H1 (cell line): ENCODE measurements around the gene CCL17. TPM values are rescaled to one million over a fixed set of nuclear protein-coding genes. Genes with fewer than 3 reads are reported as not detected.

Source experiments
- CTCF ChIA-PET: fragments of 300-600 bp; sonication (Branson Sonifier 250); formaldehyde crosslinking; loops from one replicate; lab custom pipeline; 2021; ENCODE audit not compliant: partially characterized antibody; lab: Charles Lee
- POLR2A ChIA-PET: fragments of 300-600 bp; sonication (Branson Sonifier 250); formaldehyde crosslinking; loops from one replicate; lab custom pipeline; 2021; ENCODE audit warnings: inconsistent platforms; ENCODE audit not compliant: partially characterized antibody; lab: Charles Lee
- DNase-seq, 2 experiments: peaks; one replicate each; pipeline versions ENCODE4 v3.0.0 to v3.0.0-alpha.2; 2010 to 2022; ENCODE audit warnings: low spot score in 2 of 2, low read depth in 1 of 2, mixed read lengths in 1 of 2
- FAIRE-seq: peaks from 2 replicates; lab custom pipeline; 2011; peaks lifted over from hg19 to GRCh38; lab: Jason Lieb, UNC
- H2AFZ ChIP-seq: 2 replicates; pipeline ENCODE4 v1.8.1; 2012; ENCODE audit warnings: low read length, inconsistent platforms
- H2AK5ac ChIP-seq: 2 replicates; pipeline ENCODE4 v1.6.1; 2013; ENCODE audit warnings: low read depth, low read length
- H2BK120ac ChIP-seq: replicated peaks from 2 replicates; pipeline ENCODE3; 2013; ENCODE audit warnings: low read depth, low read length, inconsistent platforms
- H2BK12ac ChIP-seq: 2 replicates; pipeline ENCODE4 v1.6.1; 2013; ENCODE audit warnings: low read depth, low read length
- H2BK15ac ChIP-seq: 2 replicates; pipeline ENCODE4 v1.6.1; 2013; ENCODE audit warnings: low read length
- H2BK20ac ChIP-seq: 2 replicates; pipeline ENCODE4 v1.6.1; 2013; ENCODE audit warnings: low read length
- H2BK5ac ChIP-seq: 2 replicates; pipeline ENCODE4 v1.6.1; 2013; ENCODE audit warnings: low read depth, low read length
- H3K14ac ChIP-seq: 2 replicates; pipeline ENCODE4 v1.6.1; 2013; ENCODE audit warnings: inconsistent platforms; ENCODE audit not compliant: insufficient read length
- H3K18ac ChIP-seq: 2 replicates; pipeline ENCODE4 v1.6.1; 2013; ENCODE audit warnings: low read length; ENCODE audit errors: extremely low read depth
- H3K23ac ChIP-seq: 2 replicates; pipeline ENCODE4 v1.6.1; 2013; ENCODE audit warnings: inconsistent platforms; ENCODE audit not compliant: insufficient read length
- H3K23me2 ChIP-seq: 2 replicates; pipeline ENCODE4 v1.6.1; 2013; ENCODE audit warnings: low read depth, low read length
- H3K27ac ChIP-seq: 2 replicates; pipeline ENCODE4 v1.6.1; 2011; ENCODE audit warnings: low read depth, low read length, inconsistent platforms
- H3K27me3 ChIP-seq, 4 experiments: replicated peaks in 1 of 4; 1 replicate in 1 of 4; 2 replicates in 3 of 4; pipeline versions ENCODE4 v1.6.1 to v1.8.1; 2011 to 2013; ENCODE audit warnings: low read length in 3 of 4, mild to moderate bottlenecking in 3 of 4, inconsistent platforms in 2 of 4, mixed read lengths in 2 of 4, moderate library complexity in 1 of 4; ENCODE audit not compliant: control insufficient read depth in 3 of 4, insufficient read depth in 3 of 4; ENCODE audit errors: extremely low read depth in 1 of 4
- H3K36me3 ChIP-seq, 4 experiments: 2 replicates each; pipeline versions ENCODE4 v1.6.1 to v1.8.1; 2011 to 2013; ENCODE audit warnings: mild to moderate bottlenecking in 4 of 4, low read length in 3 of 4, moderate library complexity in 2 of 4, control low read depth in 1 of 4, inconsistent platforms in 1 of 4; ENCODE audit not compliant: insufficient read depth in 4 of 4, control insufficient read depth in 2 of 4
- H3K4ac ChIP-seq: replicated peaks from 2 replicates; pipeline ENCODE3; 2013; ENCODE audit warnings: low read length, low read depth, mixed read lengths, inconsistent platforms; ENCODE audit not compliant: insufficient read length
- H3K4me1 ChIP-seq, 4 experiments: replicated peaks in 1 of 4; 1 replicate in 1 of 4; 2 replicates in 3 of 4; pipeline versions ENCODE4 v1.6.1 to v1.8.1; 2011 to 2013; ENCODE audit warnings: low read length in 3 of 4, inconsistent platforms in 2 of 4, mixed read lengths in 1 of 4; ENCODE audit not compliant: insufficient read depth in 4 of 4, control insufficient read depth in 3 of 4
- H3K4me2 ChIP-seq, 2 experiments: 2 replicates each; pipeline versions ENCODE4 v1.6.1 to v1.8.1; 2011 to 2013; ENCODE audit warnings: low read depth in 2 of 2, low read length in 2 of 2, control low read depth in 1 of 2, inconsistent platforms in 1 of 2, mild to moderate bottlenecking in 1 of 2; ENCODE audit not compliant: insufficient read depth in 1 of 2
- H3K4me3 ChIP-seq, 4 experiments: fragments of 200-600, 300-600 bp in 1 of 4; sonication (generic), shearing (Covaris generic), sonication (Bioruptor Twin) in 1 of 4; 2 replicates each; pipeline versions ENCODE4 v1.5.1 to v1.8.1; 2011 to 2016; ENCODE audit warnings: low read length in 4 of 4, low read depth in 3 of 4, control low read depth in 2 of 4, inconsistent platforms in 2 of 4, mild to moderate bottlenecking in 2 of 4, mixed read lengths in 1 of 4, moderate library complexity in 1 of 4; ENCODE audit not compliant: insufficient read depth in 2 of 4; ENCODE audit errors: extremely low read depth in 1 of 4
- H3K56ac ChIP-seq: replicated peaks from 2 replicates; pipeline ENCODE3; 2013; ENCODE audit warnings: low read depth, mild to moderate bottlenecking, mixed read lengths, low read length, inconsistent platforms; ENCODE audit not compliant: insufficient read length
- H3K79me1 ChIP-seq: 2 replicates; pipeline ENCODE4 v1.6.1; 2013; ENCODE audit warnings: low read depth, low read length, control low read depth
- H3K79me2 ChIP-seq, 2 experiments: 2 replicates each; pipeline versions ENCODE4 v1.6.1 to v1.8.1; 2012 to 2013; ENCODE audit warnings: low read length in 2 of 2, mild to moderate bottlenecking in 2 of 2, inconsistent platforms in 1 of 2; ENCODE audit not compliant: insufficient read depth in 2 of 2, control insufficient read depth in 1 of 2
- H3K9ac ChIP-seq, 4 experiments: replicated peaks in 1 of 4; 1 replicate in 1 of 4; 2 replicates in 3 of 4; pipeline versions ENCODE4 v1.6.1 to v1.8.1; 2011 to 2013; ENCODE audit warnings: low read depth in 3 of 4, low read length in 3 of 4, control low read depth in 2 of 4, mild to moderate bottlenecking in 2 of 4, moderate library complexity in 2 of 4, inconsistent platforms in 1 of 4; ENCODE audit errors: extremely low read depth in 1 of 4
- H3K9me3 ChIP-seq, 2 experiments: 2 replicates each; pipeline versions ENCODE4 v1.6.1 to v1.8.1; 2012 to 2013; ENCODE audit warnings: mild to moderate bottlenecking in 2 of 2, moderate library complexity in 2 of 2, control low read depth in 1 of 2, inconsistent platforms in 1 of 2, low read depth in 1 of 2, low read length in 1 of 2, mixed read lengths in 1 of 2; ENCODE audit not compliant: insufficient read depth in 2 of 2
- H4K20me1 ChIP-seq, 2 experiments: replicated peaks in 1 of 2; 2 replicates each; pipeline versions ENCODE3 to v1.8.1; 2011 to 2013; ENCODE audit warnings: inconsistent platforms in 2 of 2, low read length in 2 of 2, mild to moderate bottlenecking in 1 of 2; ENCODE audit not compliant: insufficient read depth in 2 of 2, control insufficient read depth in 1 of 2
- H4K5ac ChIP-seq: 2 replicates; pipeline ENCODE4 v1.6.1; 2013; ENCODE audit warnings: low read length, low read depth, mixed read lengths, inconsistent platforms; ENCODE audit not compliant: insufficient read length
- H4K8ac ChIP-seq: 2 replicates; pipeline ENCODE4 v1.8.0; 2013; ENCODE audit warnings: mild to moderate bottlenecking, moderate library complexity, low read length, inconsistent platforms; ENCODE audit not compliant: insufficient read depth; ENCODE audit errors: extremely low read depth
- H4K91ac ChIP-seq: replicated peaks from 2 replicates; pipeline ENCODE3; 2013; ENCODE audit warnings: low read length, mixed read lengths, inconsistent platforms; ENCODE audit not compliant: insufficient read length
- ATF2 ChIP-seq: IDR thresholded peaks from 2 replicates; pipeline ENCODE4 v1.6.1; 2012; ENCODE audit warnings: low read length, inconsistent platforms
- CHD1 ChIP-seq: IDR thresholded peaks from 2 replicates; pipeline ENCODE4 v1.6.1; 2012; ENCODE audit warnings: low read depth, low read length, improper control_type of control experiment
- EP300 ChIP-seq, 2 experiments: IDR thresholded peaks; 1 replicate in 1 of 2; 2 replicates in 1 of 2; pipeline ENCODE4 v1.6.1; 2011 to 2012; ENCODE audit warnings: low read depth in 2 of 2, low read length in 2 of 2, mild to moderate bottlenecking in 2 of 2, borderline replicate concordance in 1 of 2, inconsistent platforms in 1 of 2, moderate library complexity in 1 of 2
- HDAC6 ChIP-seq: IDR thresholded peaks from one replicate; pipeline ENCODE4 v1.7.1; 2012; ENCODE audit warnings: low read depth, mild to moderate bottlenecking, inconsistent platforms, low read length, moderate library complexity
- KDM1A ChIP-seq: fragments of 200-600, 300-600 bp; sonication (generic); IDR thresholded peaks from 2 replicates; pipeline ENCODE4 v1.7.1; 2016; ENCODE audit warnings: mild to moderate bottlenecking, low read length, borderline replicate concordance
- MAFK ChIP-seq: IDR thresholded peaks from 2 replicates; pipeline ENCODE4 v1.6.1; 2012; ENCODE audit warnings: low read depth, mild to moderate bottlenecking, improper control_type of control experiment, low read length
- POLR2A ChIP-seq, 2 experiments: IDR thresholded peaks; 1 replicate in 1 of 2; 2 replicates in 1 of 2; pipeline ENCODE4 v1.6.1; 2011; ENCODE audit warnings: low read depth in 2 of 2, low read length in 2 of 2, mild to moderate bottlenecking in 2 of 2; ENCODE audit errors: control extremely low read depth in 1 of 2
- POU5F1 ChIP-seq: IDR thresholded peaks from 2 replicates; pipeline ENCODE4 v1.6.1; 2011; ENCODE audit warnings: low read depth, mild to moderate bottlenecking, low read length, moderate library complexity
- TAF7 ChIP-seq: optimal IDR thresholded peaks from 2 replicates; pipeline ENCODE3; 2011; ENCODE audit warnings: low read depth, mild to moderate bottlenecking, inconsistent platforms, low read length, moderate library complexity, borderline replicate concordance
- TBP ChIP-seq: IDR thresholded peaks from 2 replicates; pipeline ENCODE4 v1.6.1; 2011; ENCODE audit warnings: low read depth, low read length, improper control_type of control experiment
- TCF12 ChIP-seq: IDR thresholded peaks from 2 replicates; pipeline ENCODE4 v1.6.1; 2011; ENCODE audit warnings: low read depth, mild to moderate bottlenecking, low read length
- WGBS, 2 experiments: shearing (Covaris generic) in 1 of 2; methylation state at CpG; one replicate each; pipeline versions ENCODE4 v1.1.6 to v1.1.7; 2013 to 2015; ENCODE audit warnings: low lambda C conversion rate in 2 of 2, mixed read lengths in 2 of 2, inconsistent platforms in 1 of 2, low coverage in 1 of 2, missing lambda C conversion rate in 1 of 2; ENCODE audit not compliant: insufficient replicate concordance in 2 of 2, insufficient coverage in 1 of 2, insufficient read length in 1 of 2; ENCODE audit errors: extremely low coverage in 1 of 2, missing lambda C conversion rate in 1 of 2; 5-methylcytosine and 5-hydroxymethylcytosine counted together
- polyA plus RNA-seq, 7 experiments: library from polyadenylated mRNA; depleted of rRNA in 3 of 7; stranded (reverse) in 5 of 7; unstranded in 2 of 7; fragments of >200 nt in 5 of 7; fragments of 200-250 nt in 2 of 7; gene quantifications; 1 replicate in 5 of 7; 2 replicates in 1 of 7; 4 replicates in 1 of 7; pipeline versions ENCODE4 v1.2.1 to v1.2.3, GENCODE V29; 2011 to 2013; ENCODE audit warnings: missing spikeins in 2 of 7, mixed read lengths in 2 of 7
- total RNA-seq: library from RNA; stranded (reverse); fragmentation: NEBNext Ultra II Directional; extraction: Animal tissue kit (Norgen Biotek cat#: 25700); gene quantifications from 2 replicates; pipeline ENCODE4 v1.2.1, GENCODE V29; 2021
- TF ChIP-seq, protein P1 (sequence below): IDR thresholded peaks from 2 replicates; pipeline ENCODE4 v1.6.1; 2011; ENCODE audit warnings: low read length, improper control_type of control experiment

Gene CCL17
- total and polyA plus RNA-seq, 2 of the 8 experiments (the other 6 are each of a cell fraction or from before 2014, with no cell fraction given) = not detected

DNA sequence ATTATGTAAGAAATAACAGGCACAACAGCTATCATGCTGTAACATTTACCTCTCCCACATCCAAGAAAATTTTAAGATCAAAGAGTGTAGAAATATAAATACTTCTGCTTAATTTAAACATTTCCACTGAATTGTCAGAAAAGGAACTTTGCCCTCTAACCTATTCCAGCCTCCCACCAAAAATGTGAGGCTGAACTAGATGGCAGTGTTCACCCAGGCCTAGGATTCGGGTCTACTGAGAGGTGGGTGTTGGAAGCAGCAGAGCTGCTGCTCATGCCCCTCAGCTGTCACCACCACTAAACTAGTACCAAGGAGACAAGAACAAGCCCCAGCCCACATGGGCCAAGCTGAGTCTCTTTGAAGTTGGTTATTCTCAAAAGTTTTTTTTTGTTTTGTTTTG lies 31.3 kb downstream of the CCL17 start:
- H2AK5ac ChIP-seq = no peak overlapping the region
- no peaks in the 10 kb centered on the region for H3K79me2 ChIP-seq
- no peak overlapping the region for H2AFZ ChIP-seq
- H2BK12ac ChIP-seq = no peak overlapping the region
- H3K27me3 ChIP-seq = no peaks in the 10 kb centered on the region
- H2BK20ac ChIP-seq = no peak overlapping the region
- 92% methylated on average over 1 of the region's 1 CpG; no CpG with 5 or more reads in 1 of the 2 experiments for WGBS, 2 experiments
- H3K23ac ChIP-seq = no peak overlapping the region
- FAIRE-seq (no peak), DNase-seq (no peak)
- POLR2A ChIA-PET = interaction anchor here (1.3 kb wide), 2 partner anchors 9 to 10 kb away, joined by 3 to 4 read pairs; no protein-coding TSS in a partner anchor
- peaks cover 13 to 57% (median 44%) of the 10 kb centered on the region in 4 experiments; a peak in 7 of 8 replicates for H3K36me3 ChIP-seq
- H3K4me3 ChIP-seq = no peak overlapping the region
- H3K27ac ChIP-seq = no peak overlapping the region
- CTCF ChIA-PET = interaction anchor here (1.0 to 1.1 kb wide), 4 partner anchors 9 to 17 kb away, joined by 3 read pairs; no protein-coding TSS in a partner anchor
- no peak overlapping the region for H3K4ac ChIP-seq
- no peak overlapping the region for H4K5ac ChIP-seq
- no peaks in the 10 kb centered on the region for H3K23me2 ChIP-seq
- peaks cover 3% of the 10 kb centered on the region in 2 experiments; a peak in 2 of 4 replicates for H3K9me3 ChIP-seq
- H2BK120ac ChIP-seq = no peak overlapping the region
- H3K56ac ChIP-seq = no peak overlapping the region
- H3K18ac ChIP-seq = no peak overlapping the region
- H3K4me2 ChIP-seq = no peak overlapping the region
- H3K79me1 ChIP-seq = no peaks in the 10 kb centered on the region
- H2BK15ac ChIP-seq = no peak overlapping the region
- no peaks in the 10 kb centered on the region for H4K20me1 ChIP-seq
- no peak overlapping the region for H2BK5ac ChIP-seq
- no peak overlapping the region for H4K91ac ChIP-seq
- no peak overlapping the region for H4K8ac ChIP-seq
- H3K4me1 ChIP-seq = no peaks in the 10 kb centered on the region
- H3K14ac ChIP-seq = no peak overlapping the region
- no peak overlapping the region for H3K9ac ChIP-seq
- no peak for TF ChIP-seq HDAC6
- TF ChIP-seq TAF7 = no peak
- TF ChIP-seq, protein P1, sequence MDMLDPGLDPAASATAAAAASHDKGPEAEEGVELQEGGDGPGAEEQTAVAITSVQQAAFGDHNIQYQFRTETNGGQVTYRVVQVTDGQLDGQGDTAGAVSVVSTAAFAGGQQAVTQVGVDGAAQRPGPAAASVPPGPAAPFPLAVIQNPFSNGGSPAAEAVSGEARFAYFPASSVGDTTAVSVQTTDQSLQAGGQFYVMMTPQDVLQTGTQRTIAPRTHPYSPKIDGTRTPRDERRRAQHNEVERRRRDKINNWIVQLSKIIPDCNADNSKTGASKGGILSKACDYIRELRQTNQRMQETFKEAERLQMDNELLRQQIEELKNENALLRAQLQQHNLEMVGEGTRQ = no peak
- no peak for TF ChIP-seq TCF12
- no peak for TF ChIP-seq KDM1A
- no peak for TF ChIP-seq POLR2A (IDR thresholded peaks at IDR 0.05; ENCODE audit: control extremely low read depth in 1 of 2, low read depth in 2 of 2, low read length in 2 of 2)
- TF ChIP-seq ATF2 = no peak
- no peak for TF ChIP-seq MAFK
- no peak for TF ChIP-seq EP300 (IDR thresholded peaks at IDR 0.05; ENCODE audit: borderline replicate concordance in 1 of 2, low read depth in 2 of 2, low read length in 2 of 2)
- no peak for TF ChIP-seq TBP
- TF ChIP-seq CHD1 = no peak
- no peak for TF ChIP-seq POU5F1
